B cell (primary cell): ENCODE data around the gene RAP1GAP2. TPM values are rescaled to one million over a fixed set of nuclear protein-coding genes. Genes with fewer than 3 reads are reported as not detected.

Experiments used
- ATAC-seq: fragments of 200-7000 bp; cut with Tn5 transposase; one replicate; pipeline ENCODE4 v1.10.0; 2021; ENCODE audit warnings: low read depth, mild to moderate bottlenecking, moderate number of reproducible peaks, moderate library complexity
- CTCF ChIA-PET: fragments of 350-600 bp; sonication (Branson Sonifier 250); formaldehyde crosslinking; loops from one replicate; lab custom pipeline; 2021; ENCODE audit warnings: antibody characterized with exemption, inconsistent platforms; lab: Charles Lee
- POLR2A ChIA-PET: fragments of 350-600 bp; sonication (Branson Sonifier 250); formaldehyde crosslinking; loops from one replicate; lab custom pipeline; 2021; ENCODE audit warnings: antibody characterized with exemption; lab: Charles Lee
- DNase-seq: peaks from one replicate; pipeline ENCODE4 v3.0.0; 2013
- H2AFZ ChIP-seq: 2 replicates; pipeline ENCODE4 v1.6.1; 2012; ENCODE audit warnings: mild to moderate bottlenecking, low read depth, low read length; ENCODE audit not compliant: insufficient read depth, poor library complexity, severe bottlenecking
- H3K27ac ChIP-seq, 2 donors: 1 replicate in 1 of 2; 2 replicates in 1 of 2; pipeline ENCODE4 v1.5.1; 2012 to 2013; ENCODE audit warnings: low read length in 2 of 2, mild to moderate bottlenecking in 2 of 2, moderate library complexity in 1 of 2
- H3K27me3 ChIP-seq, 4 experiments: fragments of 200-600 bp in 1 of 4; sonication (generic) in 1 of 4; replicated peaks in 1 of 4; 1 replicate in 2 of 4; 2 replicates in 2 of 4; pipeline versions ENCODE4 v1.6.1 to v1.7.0; 2013 to 2016; ENCODE audit warnings: low read length in 3 of 4, mild to moderate bottlenecking in 2 of 4, mixed read lengths in 1 of 4, moderate library complexity in 1 of 4; ENCODE audit not compliant: insufficient read depth in 4 of 4, control insufficient read depth in 3 of 4; ENCODE audit errors: control extremely low read depth in 1 of 4
- H3K36me3 ChIP-seq, 2 experiments: replicated peaks in 1 of 2; 1 replicate in 1 of 2; 2 replicates in 1 of 2; pipeline versions ENCODE4 v1.6.1 to v1.7.1; 2013; ENCODE audit warnings: low read length in 1 of 2; ENCODE audit not compliant: insufficient read depth in 2 of 2, control insufficient read depth in 1 of 2; ENCODE audit errors: control extremely low read depth in 1 of 2, extremely low read depth in 1 of 2
- H3K4me1 ChIP-seq, 2 donors: fragments of 200-600 bp in 1 of 2; sonication (generic) in 1 of 2; 1 replicate in 1 of 2; 2 replicates in 1 of 2; pipeline versions ENCODE4 v1.5.1 to v1.6.1; 2013 to 2017; ENCODE audit warnings: low read length in 2 of 2; ENCODE audit not compliant: control insufficient read depth in 2 of 2, insufficient read depth in 2 of 2
- H3K4me2 ChIP-seq: replicated peaks from 2 replicates; pipeline ENCODE3; 2012; ENCODE audit warnings: mild to moderate bottlenecking, low read depth, low read length; ENCODE audit not compliant: poor library complexity, severe bottlenecking
- H3K4me3 ChIP-seq, 5 experiments: fragments of 200-600 bp in 1 of 5; sonication (generic) in 1 of 5; 1 replicate in 3 of 5; 2 replicates in 2 of 5; pipeline versions ENCODE4 v1.5.1 to v1.7.0; 2011 to 2016; ENCODE audit warnings: low read length in 4 of 5, mild to moderate bottlenecking in 4 of 5, low read depth in 2 of 5, control low read depth in 1 of 5, moderate library complexity in 1 of 5; ENCODE audit not compliant: insufficient read depth in 1 of 5; ENCODE audit errors: control extremely low read depth in 1 of 5, extremely low read depth in 1 of 5
- H3K79me2 ChIP-seq: fragments of 200-600 bp; sonication (generic); one replicate; pipeline ENCODE4 v1.6.0; 2016; ENCODE audit warnings: low read length; ENCODE audit not compliant: control insufficient read depth, insufficient read depth
- H3K9ac ChIP-seq: fragments of 200-600 bp; sonication (generic); 2 replicates; pipeline ENCODE4 v1.6.1; 2017; ENCODE audit warnings: mild to moderate bottlenecking, low read length, moderate library complexity
- H3K9me3 ChIP-seq, 3 donors: one replicate each; pipeline versions ENCODE4 v1.6.1 to v1.7.1; 2013; ENCODE audit warnings: low read length in 2 of 3; ENCODE audit not compliant: control insufficient read depth in 2 of 3, insufficient read depth in 1 of 3; ENCODE audit errors: control extremely low read depth in 1 of 3
- H4K20me1 ChIP-seq: 2 replicates; pipeline ENCODE4 v1.6.0; 2012; ENCODE audit warnings: mild to moderate bottlenecking, low read length; ENCODE audit not compliant: insufficient read depth, control insufficient read depth, poor library complexity, severe bottlenecking
- H3K27ac Mint-ChIP-seq: one replicate; pipeline ENCODE4 v1.8.0; 2021; ENCODE audit warnings: mixed read lengths
- H3K27me3 Mint-ChIP-seq: one replicate; pipeline ENCODE4 v1.8.0; 2021; ENCODE audit warnings: mixed read lengths
- H3K4me1 Mint-ChIP-seq: one replicate; pipeline ENCODE4 v1.8.0; 2021; ENCODE audit warnings: mixed read lengths
- H3K4me3 Mint-ChIP-seq: one replicate; pipeline ENCODE4 v1.8.0; 2021; ENCODE audit warnings: mixed read lengths
- H3K9me3 Mint-ChIP-seq: one replicate; pipeline ENCODE4 v1.8.0; 2022; ENCODE audit warnings: mixed read lengths; ENCODE audit not compliant: insufficient read depth
- EZH2 ChIP-seq: IDR thresholded peaks from 2 replicates; pipeline ENCODE4 v1.6.1; 2012; ENCODE audit warnings: borderline replicate concordance, low read depth, mild to moderate bottlenecking, moderate library complexity, low read length; ENCODE audit not compliant: insufficient read depth, poor library complexity, severe bottlenecking
- WGBS: methylation state at CpG from one replicate; pipeline ENCODE4 v1.1.5; 2013; ENCODE audit warnings: missing lambda C conversion rate; ENCODE audit not compliant: insufficient coverage; 5-methylcytosine and 5-hydroxymethylcytosine counted together
- intact Hi-C: fragments of 100-400 bp; cut with micrococcal nuclease; formaldehyde crosslinking; loops from one replicate; pipeline ENCODE4 v1.10.0; 2022
- polyA plus RNA-seq: library from polyadenylated mRNA; depleted of rRNA; stranded (reverse); fragments of >200 nt; gene quantifications from 2 replicates; pipeline ENCODE4 v1.2.3, GENCODE V29; 2012
- total RNA-seq, 2 donors: library from RNA; stranded (reverse); fragments of 120-200 nt in 1 of 2; gene quantifications; 1 replicate in 1 of 2; 2 replicates in 1 of 2; pipeline versions ENCODE4 v1.2.3 to v1.2.4, GENCODE V29; 2013 to 2022
- TF ChIP-seq, protein P1 (sequence below): fragments of 200-600 bp; IDR thresholded peaks from one replicate; pipeline ENCODE4 v1.8.0; 2022; ENCODE audit warnings: antibody characterized with exemption, mild to moderate bottlenecking

Gene RAP1GAP2
- total and polyA plus RNA-seq, 2 donors (not counting 1 experiment from before 2014, with no cell fraction given): 14.9 to 16.4 TPM

DNA sequence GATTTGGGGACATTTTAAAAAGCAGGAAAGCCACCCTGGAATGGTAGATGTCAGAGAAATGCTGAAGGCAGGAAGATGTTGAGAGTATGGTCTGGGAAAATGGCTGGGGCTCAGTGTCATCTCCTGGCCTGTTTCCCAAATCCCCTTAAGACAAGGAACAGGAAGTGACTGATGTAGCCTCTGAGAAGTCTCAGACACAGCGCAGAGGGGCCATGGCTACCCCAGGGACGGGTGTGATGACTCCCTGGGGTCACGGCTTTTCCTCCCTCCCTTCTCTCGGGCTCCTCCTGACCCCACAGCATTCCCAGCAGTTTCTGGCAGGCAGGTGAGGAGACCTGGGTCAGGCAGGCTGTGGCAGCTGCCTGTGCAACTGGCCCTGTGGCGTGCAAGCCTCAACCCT is 45.4 kb downstream of the RAP1GAP2 start:
- H4K20me1 ChIP-seq: peaks cover 38% of the 10 kb centered on the region
- Mint-ChIP-seq H3K27ac (no peak overlapping the region), H3K27me3 (peaks cover 34% of the 10 kb centered on the region), H3K4me3 (no peak overlapping the region), H3K4me1 (peaks cover 10% of the 10 kb centered on the region), H3K9me3 (no peaks in the 10 kb centered on the region)
- 91% methylated on average over 4 of the region's 5 CpGs for WGBS
- no peak overlapping the region for H3K27ac ChIP-seq
- H3K4me3 ChIP-seq: no peak overlapping the region
- H3K9me3 ChIP-seq: peaks cover 0 to 10% (median 0%) of the 10 kb centered on the region in 3 donors
- POLR2A ChIA-PET: interaction anchor here (0.7 kb wide), 1 partner anchor 118 kb away, joined by 17 read pairs; no protein-coding TSS in a partner anchor
- CTCF ChIA-PET: interaction anchor here (0.7 to 1.5 kb wide), 3 partner anchors 10 to 171 kb away, joined by 3 to 5 read pairs (median 4); no protein-coding TSS in a partner anchor
- no peak overlapping the region for H3K9ac ChIP-seq
- H3K4me1 ChIP-seq: peaks cover 8 to 9% of the 10 kb centered on the region in 2 donors
- intact Hi-C loops: no loop called here
- TF ChIP-seq, protein P1, sequence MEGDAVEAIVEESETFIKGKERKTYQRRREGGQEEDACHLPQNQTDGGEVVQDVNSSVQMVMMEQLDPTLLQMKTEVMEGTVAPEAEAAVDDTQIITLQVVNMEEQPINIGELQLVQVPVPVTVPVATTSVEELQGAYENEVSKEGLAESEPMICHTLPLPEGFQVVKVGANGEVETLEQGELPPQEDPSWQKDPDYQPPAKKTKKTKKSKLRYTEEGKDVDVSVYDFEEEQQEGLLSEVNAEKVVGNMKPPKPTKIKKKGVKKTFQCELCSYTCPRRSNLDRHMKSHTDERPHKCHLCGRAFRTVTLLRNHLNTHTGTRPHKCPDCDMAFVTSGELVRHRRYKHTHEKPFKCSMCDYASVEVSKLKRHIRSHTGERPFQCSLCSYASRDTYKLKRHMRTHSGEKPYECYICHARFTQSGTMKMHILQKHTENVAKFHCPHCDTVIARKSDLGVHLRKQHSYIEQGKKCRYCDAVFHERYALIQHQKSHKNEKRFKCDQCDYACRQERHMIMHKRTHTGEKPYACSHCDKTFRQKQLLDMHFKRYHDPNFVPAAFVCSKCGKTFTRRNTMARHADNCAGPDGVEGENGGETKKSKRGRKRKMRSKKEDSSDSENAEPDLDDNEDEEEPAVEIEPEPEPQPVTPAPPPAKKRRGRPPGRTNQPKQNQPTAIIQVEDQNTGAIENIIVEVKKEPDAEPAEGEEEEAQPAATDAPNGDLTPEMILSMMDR: no peak
- no peak for TF ChIP-seq EZH2
- ATAC-seq: no peak
- H2AFZ ChIP-seq: no peak overlapping the region
- DNase-seq: no peak
- H3K27me3 ChIP-seq: peaks cover 0 to 50% (median 17%) of the 10 kb centered on the region in 4 experiments
- H3K4me2 ChIP-seq: no peak overlapping the region
- peaks cover 7% of the 10 kb centered on the region for H3K79me2 ChIP-seq
- no peaks in the 10 kb centered on the region for H3K36me3 ChIP-seq

DNA sequence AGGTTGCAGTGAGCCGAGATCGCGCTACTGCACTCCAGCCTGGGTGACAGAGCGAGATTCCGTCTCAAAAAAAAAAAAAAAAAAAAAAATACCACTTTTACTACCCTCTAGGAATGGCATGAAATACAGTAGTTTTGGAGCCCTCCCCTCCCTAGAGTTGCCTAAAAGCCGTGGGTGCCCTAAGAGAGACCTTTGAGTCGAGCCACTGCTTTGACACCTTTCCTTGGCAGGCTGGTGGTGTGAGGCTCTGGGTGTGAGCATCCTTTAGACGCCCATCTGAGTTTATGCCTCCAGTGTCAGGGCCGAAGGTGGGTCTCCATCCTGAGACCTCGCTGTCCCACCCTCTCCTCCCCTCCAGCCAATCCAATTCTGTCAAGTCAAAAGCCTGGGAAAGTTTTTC is 46.2 kb downstream of the RAP1GAP2 start:
- ChIA-PET POLR2A (interaction anchor here (0.7 kb wide), 1 partner anchor 117 kb away, joined by 17 read pairs; no protein-coding TSS in a partner anchor), CTCF (interaction anchor here (1.5 kb wide), 2 partner anchors 9 to 170 kb away, joined by 4 to 5 read pairs; no protein-coding TSS in a partner anchor)
- intact Hi-C loops: no loop called here
- Mint-ChIP-seq H3K27ac (no peak overlapping the region), H3K9me3 (no peaks in the 10 kb centered on the region), H3K4me1 (peaks cover 3% of the 10 kb centered on the region), H3K27me3 (peaks cover 30% of the 10 kb centered on the region), H3K4me3 (no peak overlapping the region)
- Histone ChIP-seq H3K27me3 (peaks cover 0 to 54% (median 17%) of the 10 kb centered on the region in 4 experiments), H4K20me1 (peaks cover 34% of the 10 kb centered on the region), H3K9ac (no peak overlapping the region), H3K36me3 (no peaks in the 10 kb centered on the region), H3K27ac (no peak overlapping the region), H3K9me3 (peaks cover 0 to 7% (median 0%) of the 10 kb centered on the region in 3 donors), H3K79me2 (peaks cover 7% of the 10 kb centered on the region), H3K4me2 (no peak overlapping the region), H3K4me1 (peaks cover under 1 to 5% of the 10 kb centered on the region in 2 donors), H2AFZ (no peak overlapping the region), H3K4me3 (no peak overlapping the region)
- no peak for ATAC-seq
- DNase-seq: no peak
- TF ChIP-seq, protein P1: no peak
- TF ChIP-seq EZH2: no peak
- WGBS: 80% methylated on average over 1 of the region's 10 CpGs
